Measurements from ENCODE around the gene DDX3Y. TPM values are rescaled to one million over a fixed set of nuclear protein-coding genes. Genes with fewer than 3 reads are reported as not detected.

DDX3Y gene
- polyA plus RNA-seq = 94.1 TPM
- long read RNA-seq, donor 1 = 0 reads
- long read RNA-seq, donor 2, full-length matches to known transcripts = 2 of 2 reads
- long read RNA-seq, donor 2, partial matches to known transcripts = 0 of 2 reads
- long read RNA-seq, donor 2, other reads (novel, unspliced or antisense) = 0 of 2 reads
- long read RNA-seq, donor 3, full-length matches to known transcripts = 7 of 40 reads
- long read RNA-seq, donor 3, partial matches to known transcripts = 33 of 40 reads
- long read RNA-seq, donor 3, other reads (novel, unspliced or antisense) = 0 of 40 reads
- long read RNA-seq, donor 4, full-length matches to known transcripts = 1 of 1 reads
- long read RNA-seq, donor 4, partial matches to known transcripts = 0 of 1 reads
- long read RNA-seq, donor 4, other reads (novel, unspliced or antisense) = 0 of 1 reads
- long read RNA-seq, donor 5 = 0 reads
- long read RNA-seq, donor 6 = 0 reads
- long read RNA-seq, donor 7 = 0 reads
- long read RNA-seq, donor 8 = 0 reads
- long read RNA-seq, donor 9 = 0 reads
- long read RNA-seq, donor 10, full-length matches to known transcripts = 5 of 20 reads
- long read RNA-seq, donor 10, partial matches to known transcripts = 15 of 20 reads
- long read RNA-seq, donor 10, other reads (novel, unspliced or antisense) = 0 of 20 reads
- long read RNA-seq, donor 11 = 0 reads

DNA sequence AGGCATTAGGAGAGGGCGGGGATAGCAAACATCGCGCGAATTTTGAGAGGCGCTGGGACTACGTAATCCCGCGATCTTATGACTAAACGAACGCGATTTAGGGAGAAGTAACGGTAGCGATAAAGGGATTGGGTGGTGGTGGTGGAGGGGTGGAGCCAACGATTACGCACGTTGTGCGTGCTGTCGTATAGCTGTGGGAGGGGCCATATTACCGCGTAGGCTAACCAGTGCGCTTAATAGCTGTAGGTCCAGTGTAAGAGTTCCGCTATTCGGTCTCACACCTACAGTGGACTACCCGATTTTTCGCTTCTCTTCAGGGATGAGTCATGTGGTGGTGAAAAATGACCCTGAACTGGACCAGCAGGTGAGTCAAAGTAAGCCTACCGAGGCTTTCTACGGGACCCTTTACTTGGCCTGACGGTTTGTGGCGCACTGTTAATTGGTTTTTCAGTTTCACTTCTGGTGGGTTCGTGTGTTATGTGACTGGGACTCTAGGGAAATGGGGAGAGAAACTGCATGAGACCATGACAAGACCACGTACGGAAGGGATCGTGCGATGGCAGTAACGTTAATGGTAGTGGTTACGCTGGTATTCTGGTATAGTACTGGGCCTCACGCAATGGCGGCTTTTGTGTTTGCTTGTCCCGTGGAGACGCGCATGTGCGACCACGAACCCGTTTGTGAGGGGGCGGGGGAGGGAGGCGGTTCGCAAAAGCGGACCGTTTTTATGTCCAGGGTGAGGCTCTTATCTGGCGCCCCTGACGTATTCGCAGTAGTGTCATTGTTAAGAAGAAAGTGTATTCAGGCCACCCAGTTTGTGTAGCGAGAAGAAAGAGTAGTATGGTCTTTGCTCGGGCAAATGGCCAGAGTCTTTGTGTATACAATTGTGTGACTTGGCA is at the start of gene DDX3Y:
Gene DDX3Y, plus strand, starts transcription at position 251 of the 899 bp plus-strand sequence. Its CDS starts 69 bp downstream, at position 320.
- Histone ChIP-seq H3K4me3 (ENCODE audit: low read length) (peak within 1 kb of the TSS; percentile 90), H3K27me3 (ENCODE audit: control insufficient read depth, insufficient read depth, low read length) (no peaks in the 10 kb centered on the region), H3K4me1 (ENCODE audit: control insufficient read depth, insufficient read depth, low read length) (no peaks in the 10 kb centered on the region), H3K9me3 (ENCODE audit: control insufficient read depth, low read depth, low read length) (no peaks in the 10 kb centered on the region), H3K27ac (ENCODE audit: low read length) (peak within 1 kb of the TSS; percentile 100), H3K36me3 (ENCODE audit: control insufficient read depth, insufficient read depth, low read length) (no peaks in the 10 kb centered on the region)
- WGBS (ENCODE audit: insufficient coverage, low lambda C conversion rate) = no CpG with 5 or more reads among the region's 54 CpGs
- DNase-seq = peak in 1 of 2 donors; percentile 93

DNA sequence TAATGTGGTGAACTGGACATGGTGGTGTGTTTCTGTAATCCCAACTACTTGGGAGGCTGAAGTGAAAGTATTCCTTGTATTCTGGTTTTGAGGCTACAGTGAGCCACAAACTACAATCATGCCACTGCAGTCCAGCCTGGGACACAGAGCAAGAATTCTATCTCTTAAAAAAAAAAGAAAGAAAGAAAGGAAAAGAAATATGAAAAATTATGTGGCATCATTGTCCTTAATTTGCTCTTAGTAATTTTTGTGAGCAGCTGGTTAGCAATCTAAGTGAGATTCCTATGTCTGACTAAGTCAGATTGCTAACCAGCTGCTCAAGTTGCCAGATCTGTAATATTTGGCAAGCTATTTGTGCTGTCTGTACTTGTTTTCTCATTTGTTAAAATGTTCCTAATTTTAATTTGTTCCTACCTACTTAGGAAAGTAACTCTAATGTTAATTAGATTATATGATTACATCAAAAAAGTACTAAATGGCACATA is 48.8 kb upstream of the DDX3Y start:
- no peak overlapping the region for H3K4me3 ChIP-seq (ENCODE audit: low read length)
- H3K4me1 ChIP-seq (ENCODE audit: control insufficient read depth, insufficient read depth, low read length) = no peaks in the 10 kb centered on the region
- H3K27ac ChIP-seq (ENCODE audit: low read length) = no peak overlapping the region
- peaks cover 5% of the 10 kb centered on the region for H3K36me3 ChIP-seq (ENCODE audit: control insufficient read depth, insufficient read depth, low read length)
- no peaks in the 10 kb centered on the region for H3K9me3 ChIP-seq (ENCODE audit: control insufficient read depth, low read depth, low read length)
- no peaks in the 10 kb centered on the region for H3K27me3 ChIP-seq (ENCODE audit: control insufficient read depth, insufficient read depth, low read length)
- DNase-seq = no peak

- H3K9me3 ChIP-seq (ENCODE audit: control insufficient read depth, low read depth, low read length) = no peaks in the 10 kb centered on the region
- H3K27ac ChIP-seq (ENCODE audit: low read length) = no peak overlapping the region
- no peaks in the 10 kb centered on the region for H3K36me3 ChIP-seq (ENCODE audit: control insufficient read depth, insufficient read depth, low read length)
- H3K4me3 ChIP-seq (ENCODE audit: low read length) = no peak overlapping the region
- H3K27me3 ChIP-seq (ENCODE audit: control insufficient read depth, insufficient read depth, low read length) = no peaks in the 10 kb centered on the region
- DNase-seq = no peak
- no CpG with 5 or more reads among the region's 2 CpGs for WGBS (ENCODE audit: insufficient coverage, low lambda C conversion rate)
- H3K4me1 ChIP-seq (ENCODE audit: control insufficient read depth, insufficient read depth, low read length) = no peaks in the 10 kb centered on the region
Measured at GRCh38 chrY:12867960-12868359, 36.7 kb upstream of the DDX3Y start.

GRCh38 chrY:12896973-12897372 is 7.7 kb upstream of the DDX3Y start:
- no peak overlapping the region for H3K4me3 ChIP-seq (ENCODE audit: low read length)
- no peak overlapping the region for H3K27ac ChIP-seq (ENCODE audit: low read length)
- no peaks in the 10 kb centered on the region for H3K4me1 ChIP-seq (ENCODE audit: control insufficient read depth, insufficient read depth, low read length)
- no peak for DNase-seq
- H3K27me3 ChIP-seq (ENCODE audit: control insufficient read depth, insufficient read depth, low read length) = no peaks in the 10 kb centered on the region
- H3K9me3 ChIP-seq (ENCODE audit: control insufficient read depth, low read depth, low read length) = no peaks in the 10 kb centered on the region
- H3K36me3 ChIP-seq (ENCODE audit: control insufficient read depth, insufficient read depth, low read length) = no peaks in the 10 kb centered on the region

GRCh38 chrY:12898604-12899003 is 6.1 kb upstream of the DDX3Y start:
- DNase-seq = no peak
- no peaks in the 10 kb centered on the region for H3K36me3 ChIP-seq (ENCODE audit: control insufficient read depth, insufficient read depth, low read length)
- H3K4me3 ChIP-seq (ENCODE audit: low read length) = no peak overlapping the region
- H3K9me3 ChIP-seq (ENCODE audit: control insufficient read depth, low read depth, low read length) = no peaks in the 10 kb centered on the region
- WGBS (ENCODE audit: insufficient coverage, low lambda C conversion rate) = no CpG with 5 or more reads among the region's 2 CpGs
- H3K27ac ChIP-seq (ENCODE audit: low read length) = no peak overlapping the region
- no peaks in the 10 kb centered on the region for H3K27me3 ChIP-seq (ENCODE audit: control insufficient read depth, insufficient read depth, low read length)
- no peaks in the 10 kb centered on the region for H3K4me1 ChIP-seq (ENCODE audit: control insufficient read depth, insufficient read depth, low read length)

- no CpG with 5 or more reads among the region's 19 CpGs for WGBS (ENCODE audit: insufficient coverage, low lambda C conversion rate)
- peak in 1 of 2 donors; percentile 79 for DNase-seq
- Histone ChIP-seq H3K4me1 (ENCODE audit: control insufficient read depth, insufficient read depth, low read length) (no peaks in the 10 kb centered on the region), H3K9me3 (ENCODE audit: control insufficient read depth, low read depth, low read length) (no peaks in the 10 kb centered on the region), H3K27me3 (ENCODE audit: control insufficient read depth, insufficient read depth, low read length) (no peaks in the 10 kb centered on the region), H3K36me3 (ENCODE audit: control insufficient read depth, insufficient read depth, low read length) (no peaks in the 10 kb centered on the region), H3K4me3 (ENCODE audit: low read length) (peak overlapping the region; percentile 90), H3K27ac (ENCODE audit: low read length) (peak overlapping the region; percentile 100)
Measured at GRCh38 chrY:12905517-12905872, 827 bp downstream of the DDX3Y start.

GRCh38 chrY:12905895-12906294 is 1.2 kb downstream of the DDX3Y start:
- DNase-seq = no peak
- H3K27me3 ChIP-seq (ENCODE audit: control insufficient read depth, insufficient read depth, low read length) = no peaks in the 10 kb centered on the region
- no peaks in the 10 kb centered on the region for H3K9me3 ChIP-seq (ENCODE audit: control insufficient read depth, low read depth, low read length)
- peak overlapping the region; percentile 100 for H3K27ac ChIP-seq (ENCODE audit: low read length)
- WGBS (ENCODE audit: insufficient coverage, low lambda C conversion rate) = 0% methylated on average over 2 of the region's 15 CpGs
- H3K4me3 ChIP-seq (ENCODE audit: low read length) = peak overlapping the region; percentile 90
- H3K36me3 ChIP-seq (ENCODE audit: control insufficient read depth, insufficient read depth, low read length) = no peaks in the 10 kb centered on the region
- no peaks in the 10 kb centered on the region for H3K4me1 ChIP-seq (ENCODE audit: control insufficient read depth, insufficient read depth, low read length)

- DNase-seq = no peak
- no peaks in the 10 kb centered on the region for H3K27me3 ChIP-seq (ENCODE audit: control insufficient read depth, insufficient read depth, low read length)
- H3K27ac ChIP-seq (ENCODE audit: low read length) = no peak overlapping the region
- H3K9me3 ChIP-seq (ENCODE audit: control insufficient read depth, low read depth, low read length) = no peaks in the 10 kb centered on the region
- peaks cover 35% of the 10 kb centered on the region for H3K36me3 ChIP-seq (ENCODE audit: control insufficient read depth, insufficient read depth, low read length)
- H3K4me1 ChIP-seq (ENCODE audit: control insufficient read depth, insufficient read depth, low read length) = no peaks in the 10 kb centered on the region
- H3K4me3 ChIP-seq (ENCODE audit: low read length) = no peak overlapping the region
- WGBS (ENCODE audit: insufficient coverage, low lambda C conversion rate) = no CpG with 5 or more reads among the region's 4 CpGs
Measured at GRCh38 chrY:12913541-12913940, 8.9 kb downstream of the DDX3Y start.

DNA sequence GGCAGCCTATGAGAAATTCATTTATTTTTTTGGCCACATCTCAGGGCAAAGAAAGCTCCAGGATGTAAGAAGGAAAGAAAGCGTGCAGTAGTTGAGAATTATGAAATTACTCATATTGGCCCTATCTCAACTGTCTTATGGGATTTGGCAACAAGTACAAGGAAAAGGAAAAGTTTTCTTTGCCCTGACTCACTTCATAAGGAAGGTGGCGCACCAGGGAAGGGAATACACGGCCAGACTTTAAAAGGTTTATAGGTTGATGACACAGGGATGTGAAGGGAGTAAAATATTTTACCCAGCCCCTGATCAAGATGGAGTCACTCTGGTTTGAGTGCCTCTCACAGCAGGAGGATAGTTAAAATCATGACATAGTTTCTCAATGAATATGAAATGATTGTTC is 23.4 kb downstream of the DDX3Y start:
- no CpG with 5 or more reads among the region's 3 CpGs for WGBS (ENCODE audit: insufficient coverage, low lambda C conversion rate)
- no peak for DNase-seq
- H3K27ac ChIP-seq (ENCODE audit: low read length) = no peak overlapping the region
- H3K4me1 ChIP-seq (ENCODE audit: control insufficient read depth, insufficient read depth, low read length) = no peaks in the 10 kb centered on the region
- no peaks in the 10 kb centered on the region for H3K9me3 ChIP-seq (ENCODE audit: control insufficient read depth, low read depth, low read length)
- H3K27me3 ChIP-seq (ENCODE audit: control insufficient read depth, insufficient read depth, low read length) = no peaks in the 10 kb centered on the region
- no peak overlapping the region for H3K4me3 ChIP-seq (ENCODE audit: low read length)
- no peaks in the 10 kb centered on the region for H3K36me3 ChIP-seq (ENCODE audit: control insufficient read depth, insufficient read depth, low read length)

Data from large intestine (tissue), 12 donors.